Vagina (tissue), 2 donors: ENCODE measurements around the gene ZP1. TPM values are rescaled to one million over a fixed set of nuclear protein-coding genes. Genes with fewer than 3 reads are reported as not detected.
A peak's percentile ranks its signal among the peaks of the same experiment; 100 is the strongest.
"Not testable (repeated sequence)": the region's sequence is repeated elsewhere in the genome, so short reads cannot be mapped to it uniquely, and the experiment has no call there.

Source experiments
- DNase-seq, 2 donors: peaks; one replicate each; pipeline ENCODE4 v3.0.0-alpha.2; 2017; ENCODE audit errors: extremely low spot score in 2 of 2
- H3K27ac ChIP-seq: fragments of 200-600 bp; sonication (generic); one replicate; pipeline ENCODE4 v1.5.1; 2019
- H3K27me3 ChIP-seq: fragments of 200-600 bp; sonication (generic); one replicate; pipeline ENCODE4 v1.5.1; 2019
- H3K36me3 ChIP-seq, 2 donors: fragments of 200-600 bp; sonication (generic); one replicate each; pipeline ENCODE4 v1.5.1; 2017 to 2019
- H3K4me1 ChIP-seq: fragments of 200-600 bp; sonication (generic); one replicate; pipeline ENCODE4 v1.5.1; 2019
- H3K4me3 ChIP-seq, 2 donors: fragments of 200-600 bp; sonication (generic); 1 replicate in 1 of 2; 2 replicates in 1 of 2; pipeline ENCODE4 v1.5.1; 2016 to 2019
- H3K9me3 ChIP-seq: fragments of 200-600 bp; sonication (generic); one replicate; pipeline ENCODE4 v1.5.1; 2019
- CTCF ChIP-seq, 3 experiments: fragments of 450-650 bp in 2 of 3; fragments of 200-600 bp in 1 of 3; sonication (generic) in 1 of 3; IDR thresholded peaks; one replicate each; pipeline ENCODE4 v1.5.1; 2017 to 2019; ENCODE audit warnings: antibody characterized with exemption in 3 of 3, mild to moderate bottlenecking in 2 of 3, moderate library complexity in 2 of 3
- POLR2A ChIP-seq, 2 donors: fragments of 450-650 bp; IDR thresholded peaks; one replicate each; pipeline ENCODE4 v1.6.1; 2017; ENCODE audit warnings: antibody characterized with exemption in 2 of 2, mild to moderate bottlenecking in 2 of 2, moderate library complexity in 2 of 2
- POLR2AphosphoS5 ChIP-seq, 2 donors: sonication (generic); formaldehyde crosslinking; IDR thresholded peaks; one replicate each; pipeline ENCODE4 v1.9.0; 2017; ENCODE audit warnings: antibody characterized with exemption in 2 of 2, mild to moderate bottlenecking in 2 of 2, low read depth in 1 of 2; ENCODE audit not compliant: insufficient read depth in 1 of 2
- intact Hi-C: fragments of 100-400 bp; cut with DNase I; formaldehyde crosslinking; loops from one replicate; pipeline ENCODE4 v1.15.1; 2023
- total RNA-seq: library from RNA; depleted of rRNA; stranded (reverse); fragments of >200 nt; gene quantifications from one replicate; pipeline ENCODE4 v1.2.3, GENCODE V29; 2016

The ZP1 gene
- total RNA-seq, 1 donor from 2014 or later, result not detected

- intact Hi-C loops, result loop anchor here (5.0 to 10.0 kb wide), 2 partner anchors 67 to 1706 kb away; partner anchors contain the start of genes CCDC86, EML3 and ROM1
- H3K36me3 ChIP-seq, result no peaks in the 10 kb centered on the region
- no peak overlapping the region for H3K4me3 ChIP-seq
- TF ChIP-seq POLR2AphosphoS5 (IDR thresholded peaks at IDR 0.05; ENCODE audit: insufficient read depth in 1 of 2, low read depth in 1 of 2) (no peak), CTCF (IDR thresholded peaks at IDR 0.05) (no peak), POLR2A (IDR thresholded peaks at IDR 0.05) (no peak)
- H3K27me3 ChIP-seq, result no peaks in the 10 kb centered on the region
- peaks cover 38% of the 10 kb centered on the region for H3K4me1 ChIP-seq
- H3K27ac ChIP-seq, result no peak overlapping the region
- H3K9me3 ChIP-seq, result no peaks in the 10 kb centered on the region
- DNase-seq, result no peak
These were observed 41.5 kb downstream of the ZP1 start for GRCh38 chr11:60908803-60909202.

GRCh38 chr11:60909680-60910280 is 42.4 kb downstream of the ZP1 start:
- not testable (repeated sequence) for H3K9me3 ChIP-seq, H3K4me3 ChIP-seq, H3K27ac ChIP-seq, H3K36me3 ChIP-seq, DNase-seq, H3K27me3 ChIP-seq
- H3K4me1 ChIP-seq, result peaks cover 28% of the 10 kb centered on the region
- intact Hi-C loops, result loop anchor here (5.0 to 10.0 kb wide), 2 partner anchors 67 to 1705 kb away; partner anchors contain the start of genes CCDC86, EML3 and ROM1

- TF ChIP-seq POLR2A (IDR thresholded peaks at IDR 0.05), result no peak
- TF ChIP-seq CTCF (IDR thresholded peaks at IDR 0.05), result no peak
- TF ChIP-seq POLR2AphosphoS5 (IDR thresholded peaks at IDR 0.05; ENCODE audit: insufficient read depth in 1 of 2, low read depth in 1 of 2), result no peak
- H3K27me3 ChIP-seq, result no peaks in the 10 kb centered on the region
- intact Hi-C loops, result no loop called here
- H3K9me3 ChIP-seq, result no peaks in the 10 kb centered on the region
- no peak overlapping the region for H3K27ac ChIP-seq
- no peak for DNase-seq
- no peaks in the 10 kb centered on the region for H3K36me3 ChIP-seq
- H3K4me1 ChIP-seq, result peaks cover 24% of the 10 kb centered on the region
- H3K4me3 ChIP-seq, result no peak overlapping the region
These were observed 42.9 kb downstream of the ZP1 start for GRCh38 chr11:60910281-60910687.

GRCh38 chr11:60910711-60911380 is 43.5 kb downstream of the ZP1 start:
- H3K27me3 ChIP-seq, result no peaks in the 10 kb centered on the region
- H3K4me1 ChIP-seq, result peaks cover 24% of the 10 kb centered on the region
- H3K9me3 ChIP-seq, result no peaks in the 10 kb centered on the region
- intact Hi-C loops, result no loop called here
- TF ChIP-seq POLR2A (IDR thresholded peaks at IDR 0.05) (no peak), CTCF (IDR thresholded peaks at IDR 0.05) (no peak), POLR2AphosphoS5 (IDR thresholded peaks at IDR 0.05; ENCODE audit: insufficient read depth in 1 of 2, low read depth in 1 of 2) (no peak)
- no peak for DNase-seq
- H3K36me3 ChIP-seq, result no peaks in the 10 kb centered on the region
- no peak overlapping the region for H3K4me3 ChIP-seq
- no peak overlapping the region for H3K27ac ChIP-seq

- H3K36me3 ChIP-seq, result no peaks in the 10 kb centered on the region
- no peak for DNase-seq
- H3K4me1 ChIP-seq, result peaks cover 32% of the 10 kb centered on the region
- TF ChIP-seq POLR2A (IDR thresholded peaks at IDR 0.05) (no peak), CTCF (IDR thresholded peaks at IDR 0.05) (no peak), POLR2AphosphoS5 (IDR thresholded peaks at IDR 0.05; ENCODE audit: insufficient read depth in 1 of 2, low read depth in 1 of 2) (no peak)
- no peaks in the 10 kb centered on the region for H3K9me3 ChIP-seq
- peak overlapping the region; percentile 93 for H3K27ac ChIP-seq
- no peak overlapping the region for H3K4me3 ChIP-seq
- intact Hi-C loops, result no loop called here
- no peaks in the 10 kb centered on the region for H3K27me3 ChIP-seq
These were observed 45.0 kb downstream of the ZP1 start for GRCh38 chr11:60912223-60912850.
